Limb (tissue), 2 donors: ENCODE measurements around the gene PTCH2.
"Not testable (repeated sequence)": the region's sequence is repeated elsewhere in the genome, so short reads cannot be mapped to it uniquely, and the experiment has no call there.

ENCODE experiments used
- DNase-seq, 2 donors: peaks; one replicate each; pipeline ENCODE4 v3.0.0-alpha.2; 2016; ENCODE audit errors: extremely low spot score in 2 of 2

PTCH2 gene

DNA sequence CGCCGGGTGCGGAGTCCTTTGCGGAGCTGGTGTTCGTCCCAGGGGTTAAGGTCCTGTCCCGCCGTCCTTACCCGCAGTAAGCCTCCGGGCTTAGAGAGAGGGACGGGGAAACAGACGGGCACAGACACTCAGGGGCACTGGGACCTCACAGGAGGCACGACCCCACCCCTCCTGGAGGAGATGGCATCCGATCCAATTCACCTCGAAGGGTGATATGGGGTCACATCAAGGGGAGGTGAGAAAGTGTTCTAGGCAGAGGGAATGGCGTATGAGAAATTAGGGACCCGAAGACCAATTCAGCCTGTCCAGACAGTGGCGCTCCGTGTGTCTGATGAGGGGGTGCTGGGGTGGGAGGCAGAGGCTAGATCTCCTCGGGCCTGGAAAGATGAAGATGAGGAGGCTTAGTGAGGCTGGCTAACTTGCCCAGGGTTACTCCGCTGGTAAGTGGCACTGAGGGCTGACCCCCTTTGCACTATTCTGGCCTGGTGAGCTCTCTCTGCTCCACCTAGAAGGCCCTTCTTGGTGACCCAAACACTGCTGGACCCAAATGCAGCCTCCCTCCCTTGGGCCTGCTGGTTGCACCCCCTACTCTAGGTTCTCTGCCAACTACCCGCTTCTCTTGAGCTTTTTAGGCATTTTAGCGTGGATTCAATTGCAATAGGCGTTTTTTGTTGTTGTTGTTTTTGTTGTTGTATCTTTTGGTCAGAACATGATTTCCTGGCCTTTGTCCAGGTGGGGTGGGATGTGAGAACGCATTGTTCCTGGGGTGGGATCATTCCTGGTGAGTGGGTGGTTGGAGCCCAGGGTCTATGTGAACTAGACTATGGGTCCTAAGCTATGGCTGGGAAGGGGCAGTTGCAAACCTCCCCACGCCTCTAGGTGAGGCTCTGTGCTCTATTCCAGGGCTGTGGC is 22.5 kb downstream of the PTCH2 start:
- DNase-seq, result no peak

DNA sequence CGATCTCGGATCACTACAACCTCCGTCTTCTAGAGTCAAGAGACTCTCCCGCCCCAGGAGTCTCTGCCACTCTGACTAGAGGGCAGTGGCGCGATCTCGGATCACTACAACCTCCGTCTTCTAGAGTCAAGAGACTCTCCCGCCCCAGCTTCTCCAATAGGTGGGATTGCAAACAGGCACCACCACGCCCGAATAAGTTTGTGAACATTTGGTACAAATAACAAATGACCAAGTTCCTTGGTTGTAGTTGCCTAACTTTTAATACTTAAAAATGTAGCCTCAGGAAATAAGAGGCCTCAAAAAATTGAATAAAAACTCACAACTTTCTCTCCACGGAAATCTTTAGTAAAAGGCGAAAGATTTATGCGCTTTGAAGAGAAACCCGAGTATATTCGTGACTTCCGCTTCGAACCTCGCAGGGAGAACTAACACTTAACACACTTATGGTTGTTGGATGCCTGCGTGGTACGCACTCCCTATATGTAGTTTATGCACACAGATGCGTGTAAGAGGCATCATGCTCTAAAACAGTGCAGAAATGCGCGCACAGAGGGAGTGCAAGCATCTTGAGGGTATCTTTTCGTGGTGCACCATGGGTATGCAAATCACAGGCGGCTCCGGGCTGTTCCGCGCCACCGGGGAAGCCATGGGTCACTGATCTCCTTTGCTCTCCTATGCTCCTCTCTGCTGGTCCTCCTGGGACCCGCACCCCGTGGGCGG is 23.3 kb downstream of the PTCH2 start:
- DNase-seq, result peak; percentile 84 to 92

DNA sequence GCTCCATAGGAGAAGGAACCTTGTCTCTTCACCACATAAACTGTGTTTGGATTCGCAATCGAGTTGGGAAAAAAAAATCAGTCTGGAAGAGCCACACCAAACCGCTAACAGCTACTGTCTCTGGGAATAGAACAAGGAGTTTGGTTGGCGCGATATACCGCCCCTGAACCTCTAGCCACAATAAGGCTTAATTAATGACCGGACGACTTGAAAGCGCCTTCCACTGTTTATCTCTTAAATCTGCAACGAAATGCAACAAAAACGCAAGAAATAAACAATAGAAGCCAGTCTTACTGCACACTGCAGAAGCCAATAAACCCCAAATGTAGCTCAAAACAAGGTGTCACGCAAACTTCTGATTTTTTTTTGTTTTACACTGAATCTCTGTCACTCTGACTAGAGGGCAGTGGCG is 23.9 kb downstream of the PTCH2 start:
- DNase-seq, result no peak

DNA sequence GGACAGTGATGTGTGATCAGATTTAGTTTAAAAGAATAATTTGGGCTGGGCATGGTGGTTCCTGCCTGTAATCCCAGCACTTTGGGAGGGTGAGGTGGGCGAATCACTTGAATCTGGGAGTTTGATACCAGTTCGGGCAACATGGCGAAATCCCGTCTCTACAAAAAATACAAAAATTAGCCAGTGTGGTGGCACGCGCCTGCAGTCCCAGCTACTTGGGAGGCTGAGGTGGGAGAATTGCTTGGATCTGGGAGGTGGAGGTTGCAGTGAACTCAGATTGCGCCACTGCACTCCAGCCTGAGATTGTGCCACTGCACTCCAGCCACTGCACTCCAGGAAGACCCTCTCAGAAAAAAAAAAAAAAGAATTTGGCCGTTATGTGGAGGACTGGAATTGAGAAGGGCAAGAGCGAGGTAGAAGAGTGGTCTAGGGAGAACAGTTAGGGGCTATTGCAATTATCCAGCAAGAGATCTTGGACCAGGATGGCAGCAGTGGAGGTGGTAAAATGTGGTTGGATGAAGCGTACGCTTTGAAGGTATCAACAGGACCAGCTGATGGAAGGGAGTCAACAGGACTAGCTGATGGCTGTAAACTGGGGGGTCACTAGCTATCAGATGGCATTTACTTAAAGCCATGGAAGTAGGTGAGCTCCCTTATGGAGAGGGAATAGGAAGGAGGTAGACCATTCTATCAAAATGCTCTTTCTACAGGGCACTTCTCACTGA is 25.1 kb downstream of the PTCH2 start:
- no peak for DNase-seq

DNA sequence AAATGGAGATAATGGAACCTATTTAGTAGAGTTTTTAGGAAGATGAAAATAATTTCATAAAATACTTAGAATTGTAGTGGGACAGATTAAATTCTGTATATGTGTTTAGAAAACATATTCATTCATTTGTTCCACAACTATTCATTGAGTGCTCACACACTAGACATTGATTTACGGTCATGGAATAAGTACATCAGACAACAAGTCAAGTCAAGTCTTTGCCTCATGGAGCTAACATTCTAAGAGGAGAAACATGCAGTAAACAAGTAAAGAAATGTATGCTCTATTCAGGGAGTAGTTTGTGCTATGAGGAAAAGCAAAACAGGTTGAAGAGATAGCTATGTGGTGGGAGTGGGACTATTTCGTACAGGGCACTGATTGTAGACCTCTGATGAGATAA is 25.7 kb downstream of the PTCH2 start:
- DNase-seq, result no peak

DNA sequence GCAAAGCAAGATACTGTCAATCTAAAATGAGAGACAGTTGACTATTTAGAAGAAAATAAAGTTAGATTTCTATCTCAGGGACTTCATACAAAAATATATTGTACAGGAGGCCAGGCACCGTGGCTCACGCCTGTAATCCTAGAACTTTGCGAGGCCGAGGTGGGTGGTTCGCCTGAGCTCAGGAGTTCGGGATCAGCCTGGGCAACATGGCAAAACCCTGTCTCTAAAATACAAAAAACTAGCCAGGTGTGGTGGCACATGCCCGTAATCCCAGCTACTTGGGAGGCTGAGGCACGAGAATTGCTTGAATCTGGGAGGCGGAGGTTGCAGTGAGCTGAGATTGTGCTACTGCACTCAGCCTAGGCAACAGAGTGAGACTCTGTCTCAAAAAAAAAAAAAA is 27.1 kb downstream of the PTCH2 start:
- DNase-seq, result not testable (repeated sequence)

DNA sequence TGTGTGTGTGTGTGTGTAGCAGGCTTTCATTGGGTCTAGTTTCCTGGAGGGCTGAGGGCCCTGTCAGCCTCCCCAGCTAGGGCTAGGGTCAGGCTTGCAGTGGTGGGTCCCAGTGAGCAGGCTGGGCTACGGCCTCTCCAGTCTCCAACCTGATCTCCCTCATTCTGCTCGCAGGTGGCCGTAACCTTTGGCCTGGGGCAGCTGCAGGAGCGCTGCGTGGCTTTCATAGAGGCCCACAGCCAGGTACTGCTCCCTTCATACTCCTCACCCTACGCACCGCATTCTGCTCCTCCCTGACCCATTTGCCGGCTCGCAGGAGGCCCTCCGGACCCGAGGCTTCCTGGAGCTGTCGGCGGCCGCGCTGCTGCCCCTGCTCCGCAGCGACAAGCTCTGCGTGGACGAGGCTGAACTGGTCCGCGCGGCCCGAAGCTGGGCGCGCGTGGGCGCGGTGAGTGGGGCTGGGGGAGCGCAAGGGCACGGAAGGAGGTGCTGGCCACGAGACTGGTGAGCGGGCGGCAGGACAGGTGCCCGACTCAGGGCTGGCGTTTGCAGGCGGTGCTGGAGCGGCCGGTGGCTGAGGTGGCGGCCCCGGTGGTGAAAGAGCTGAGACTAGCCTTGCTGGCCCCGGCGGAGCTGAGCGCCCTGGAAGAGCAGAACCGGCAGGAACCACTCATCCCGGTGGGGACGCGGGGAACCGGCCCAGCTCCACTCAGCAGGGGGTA is 30.1 kb downstream of the PTCH2 start:
- no peak for DNase-seq

DNA sequence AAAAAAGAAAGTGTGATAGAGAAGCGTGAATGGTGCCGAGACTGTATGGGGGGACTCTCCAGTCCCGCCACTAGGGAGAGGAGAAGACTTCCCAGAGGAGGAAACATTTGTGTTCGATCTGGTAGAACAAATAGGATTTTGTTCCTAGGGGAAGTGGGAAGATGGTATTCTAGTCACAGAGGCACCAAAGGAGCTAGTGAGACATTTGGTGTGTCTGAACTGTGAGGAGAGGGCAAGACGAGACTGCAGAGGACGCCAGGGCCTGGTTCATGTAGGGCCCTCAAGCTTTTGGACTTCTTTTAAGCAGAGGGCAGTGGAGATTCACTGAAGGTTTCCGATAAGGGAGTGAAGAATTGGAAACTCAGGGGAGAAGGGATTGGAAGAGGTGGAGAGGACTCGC is 31.8 kb downstream of the PTCH2 start:
- no peak for DNase-seq

DNA sequence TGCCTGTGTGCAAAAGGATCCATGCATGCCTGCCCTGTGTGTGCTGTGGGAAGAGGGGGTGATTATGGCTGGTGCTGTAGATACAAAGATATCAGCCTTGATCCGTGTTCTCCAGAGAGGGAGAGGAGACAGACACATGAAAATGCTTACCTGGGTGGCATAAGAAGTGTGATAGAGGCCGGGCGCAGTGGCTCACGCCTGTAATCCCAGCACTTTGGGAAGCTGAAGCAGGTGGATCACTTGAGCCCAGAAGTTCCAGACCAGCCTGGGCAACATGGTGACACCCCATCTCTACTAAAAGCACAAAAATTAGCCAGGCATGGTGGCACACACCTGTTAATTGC is 32.3 kb downstream of the PTCH2 start:
- DNase-seq, result not testable (repeated sequence)

DNA sequence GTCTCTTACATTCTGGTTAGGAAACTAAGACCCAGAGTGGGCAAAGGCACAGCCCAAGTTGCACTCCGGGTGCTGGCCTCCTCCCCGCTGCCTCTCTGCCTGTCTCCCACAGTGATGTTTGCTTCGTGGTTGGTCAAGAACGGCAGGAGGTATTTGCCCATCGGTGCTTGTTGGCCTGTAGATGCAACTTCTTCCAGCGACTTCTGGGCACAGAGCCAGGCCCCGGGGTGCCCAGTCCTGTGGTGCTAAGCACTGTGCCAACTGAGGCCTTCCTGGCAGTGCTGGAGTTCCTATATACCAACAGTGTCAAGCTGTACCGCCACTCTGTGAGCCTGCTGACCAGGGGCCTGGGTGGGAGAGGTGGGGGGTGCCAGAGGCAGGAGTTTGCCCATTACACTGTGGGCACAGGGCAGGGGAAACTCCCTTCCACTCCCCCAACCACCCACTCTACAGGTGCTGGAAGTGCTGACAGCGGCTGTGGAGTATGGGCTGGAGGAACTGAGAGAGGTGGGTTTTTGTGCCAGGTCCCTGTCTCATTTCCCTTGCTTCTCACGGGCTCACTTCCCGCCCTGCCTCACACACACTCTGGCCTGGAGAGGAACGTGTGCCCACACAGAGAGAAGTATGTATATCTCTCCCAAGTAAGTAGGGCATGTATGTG is 32.8 kb downstream of the PTCH2 start:
- DNase-seq, result peak in 1 of 2 donors; percentile 40

DNA sequence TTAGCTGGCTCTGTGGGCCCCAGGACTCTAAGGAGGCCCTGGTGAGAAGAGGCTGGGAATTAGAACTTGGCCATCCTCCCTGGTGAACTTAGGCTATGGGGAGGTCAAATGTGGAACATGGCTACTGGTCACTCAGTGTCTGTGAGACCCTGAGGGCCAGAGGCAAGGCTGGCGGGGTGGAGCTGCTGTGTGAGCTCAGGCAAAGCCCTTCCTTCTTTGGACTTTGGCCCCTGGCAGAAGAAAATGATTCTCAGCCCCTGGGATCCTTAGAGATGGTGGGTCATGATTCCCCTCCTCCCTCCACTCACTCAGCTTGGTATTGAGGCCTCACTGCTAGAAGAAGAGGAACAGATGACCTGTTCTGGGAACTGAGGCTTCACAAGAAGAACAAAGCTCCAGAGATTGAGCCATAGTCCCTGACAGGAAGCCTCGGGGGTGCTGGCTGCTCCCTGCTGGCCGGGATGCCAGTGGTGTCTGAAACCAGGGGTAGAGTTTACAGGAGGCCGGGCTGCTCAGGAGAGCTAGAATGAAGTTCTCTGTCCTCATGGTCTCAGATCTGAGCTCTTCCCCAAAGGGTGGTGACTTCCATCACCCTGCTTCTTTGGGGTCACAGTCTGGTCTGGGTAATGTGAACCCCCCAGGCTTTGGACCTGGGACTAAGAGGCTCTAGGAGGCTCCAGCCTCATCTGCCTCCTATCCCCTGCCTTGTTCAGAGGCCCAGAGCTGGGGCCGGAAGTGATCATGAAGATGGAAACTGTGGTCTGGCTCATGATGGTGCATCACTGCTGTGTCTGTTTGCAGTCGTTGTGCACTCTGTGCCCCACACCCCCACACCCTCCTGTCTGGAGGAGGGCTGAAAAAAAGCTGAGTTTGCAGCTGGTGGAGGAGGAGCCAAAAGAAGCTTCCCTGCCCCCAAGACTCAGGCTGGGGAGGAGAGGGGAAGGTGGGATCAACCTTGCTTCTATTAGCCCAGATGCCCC is 33.8 kb downstream of the PTCH2 start:
- DNase-seq, result peak in 1 of 2 donors; percentile 45

DNA sequence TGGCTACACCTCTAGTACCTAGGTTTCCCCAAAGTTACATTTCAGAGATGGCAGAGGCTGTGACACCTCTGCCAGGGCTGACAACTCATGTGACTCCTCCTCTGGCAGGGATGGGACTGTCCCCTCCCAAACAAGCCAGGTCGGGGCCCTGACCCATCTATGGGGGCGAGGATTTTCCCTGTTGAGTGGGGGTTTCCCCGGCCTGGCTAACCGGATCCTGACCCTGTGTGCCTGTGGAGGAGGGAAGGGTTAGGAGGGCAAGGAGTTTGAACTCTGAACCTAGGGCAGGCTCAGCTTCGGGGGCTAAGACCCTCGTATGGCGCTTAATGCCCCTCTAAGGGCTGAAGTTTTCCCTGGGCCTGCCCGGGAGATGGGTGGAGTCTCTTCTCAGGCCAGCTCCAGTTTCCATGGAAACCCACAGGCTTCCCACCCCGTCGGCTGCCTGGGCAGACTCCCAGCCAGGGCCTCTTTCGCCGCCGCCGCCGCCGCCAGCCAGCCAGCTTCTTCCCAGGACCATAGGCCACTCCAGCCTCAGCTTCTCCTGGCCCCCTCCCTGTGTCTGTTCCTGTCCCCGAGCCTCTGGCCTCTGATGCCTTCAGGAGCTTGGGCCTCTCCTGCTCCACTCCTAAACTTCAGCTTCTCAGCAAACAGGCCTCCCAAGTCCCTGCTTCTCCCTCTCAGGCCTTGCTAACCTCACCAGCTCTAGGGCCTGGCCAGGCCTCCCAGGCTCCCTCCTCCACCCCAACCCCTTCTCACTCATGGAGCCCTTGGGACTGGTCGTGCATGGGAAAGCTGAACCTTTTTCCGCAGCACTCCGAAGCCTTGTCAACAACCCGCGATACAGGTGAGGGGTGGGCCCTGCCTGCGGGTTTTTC is 34.8 kb downstream of the PTCH2 start, which contains the start of gene BTBD19:
BTBD19 (plus strand) TSS at position 461 of the 875 bp plus-strand sequence; CDS start at position 759, 298 bp downstream.
- peak; percentile 91 to 92 for DNase-seq

DNA sequence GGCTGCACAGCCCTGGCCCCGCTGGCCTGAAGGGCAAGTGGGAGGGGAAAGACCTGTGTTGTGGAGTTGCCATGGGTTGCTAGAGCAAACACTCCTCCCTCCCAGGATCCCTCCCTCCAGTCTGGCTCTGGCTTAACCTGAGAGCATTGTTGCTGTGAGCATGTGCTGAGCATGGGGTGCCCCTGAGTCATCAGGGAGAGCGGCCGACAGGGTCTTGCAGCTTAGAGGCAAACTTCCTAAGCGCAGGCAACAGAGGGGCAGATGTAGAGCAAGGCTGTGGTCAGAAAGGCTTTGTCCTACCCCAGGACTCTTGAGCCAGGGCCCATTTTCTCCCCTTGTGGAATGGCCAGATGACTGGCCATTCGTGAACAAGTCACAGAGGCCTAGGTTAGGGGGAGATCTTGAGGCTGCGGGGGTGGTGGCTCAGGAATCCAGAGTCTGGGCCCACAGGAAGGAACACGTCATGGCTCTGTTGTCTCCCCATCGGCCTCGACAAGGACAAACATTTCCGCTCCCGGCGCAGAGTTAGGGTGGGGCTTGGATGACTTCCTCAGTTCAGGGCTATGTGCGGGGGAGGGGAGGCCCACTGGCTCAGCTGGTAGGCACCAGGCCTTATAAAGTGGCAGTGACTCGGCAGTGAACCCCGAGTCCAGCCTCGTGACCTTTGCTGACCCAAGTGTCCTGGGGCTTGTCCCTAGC is 35.5 kb downstream of the PTCH2 start:
- peak; percentile 88 to 91 for DNase-seq

DNA sequence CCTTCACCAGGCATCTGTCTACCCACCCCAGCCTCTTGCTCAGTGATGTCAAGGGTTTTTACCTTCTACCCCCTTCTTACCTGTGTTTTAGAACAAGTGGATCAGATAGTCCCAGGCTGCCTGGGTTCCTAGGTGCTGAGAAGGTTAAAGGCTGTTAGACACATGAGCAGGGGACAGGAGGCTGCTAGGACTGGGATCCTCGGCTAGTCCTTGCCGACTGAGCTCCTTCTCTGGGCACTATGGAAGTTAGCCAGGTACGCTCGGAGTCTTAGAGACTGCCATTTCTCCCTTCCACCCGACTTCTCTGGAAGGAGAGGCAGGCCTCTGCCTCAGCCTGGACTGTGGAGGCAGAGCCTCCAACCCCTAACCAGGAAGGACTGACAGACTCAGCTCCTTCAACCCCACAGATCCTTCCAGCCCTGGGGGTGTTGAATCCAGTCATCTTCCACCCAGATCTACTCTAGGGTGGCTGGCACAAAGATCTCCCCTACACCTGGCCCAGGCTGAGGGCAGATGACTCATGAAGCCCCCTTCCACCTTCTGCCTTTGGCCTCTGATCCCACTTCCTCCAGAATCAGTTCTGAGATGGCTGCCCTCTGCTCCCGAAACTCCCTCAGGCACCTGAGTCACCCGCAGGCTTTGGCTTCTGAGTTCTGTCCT is 36.2 kb downstream of the PTCH2 start, which contains the start of gene DYNLT4:
DYNLT4 (minus strand) TSS at position 648 of the 660 bp plus-strand sequence. CDS start 683 bp downstream, outside the sequence.
- peak in 1 of 2 donors; percentile 35 for DNase-seq

DNA sequence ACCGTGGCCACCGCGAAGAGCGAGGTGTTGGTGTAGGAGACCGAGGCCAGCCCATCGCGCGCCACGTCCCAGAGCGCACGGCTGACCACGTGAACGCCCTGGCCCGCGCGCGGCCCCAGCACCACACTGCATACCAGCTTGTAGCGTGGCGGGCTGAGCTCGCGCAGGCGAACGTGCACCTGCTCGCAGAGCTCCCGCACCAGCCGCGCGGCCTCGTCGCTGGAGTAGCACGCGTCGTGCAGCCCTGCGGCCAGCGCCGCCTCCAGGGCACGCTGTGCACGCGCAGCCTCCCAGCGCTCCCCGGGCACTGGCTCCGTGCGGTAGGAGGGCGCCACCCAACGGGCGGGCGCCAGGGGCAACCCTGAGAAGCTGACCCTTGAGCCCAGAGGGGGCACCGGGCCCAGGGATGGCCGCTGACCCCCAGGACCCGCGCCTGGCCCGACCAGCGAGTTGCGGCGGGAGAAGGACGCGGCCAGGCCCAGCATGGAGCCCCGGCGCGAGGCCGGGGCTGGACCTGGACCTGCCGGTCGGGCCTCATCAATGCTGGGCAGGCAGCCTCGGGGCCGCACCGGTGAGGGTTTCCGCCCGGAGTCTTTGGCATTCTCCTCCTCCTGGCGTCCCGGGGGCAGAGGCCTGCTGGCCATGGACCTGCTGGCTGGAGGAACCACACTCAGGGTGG is 36.9 kb downstream of the PTCH2 start:
- peak in 1 of 2 donors; percentile 38 for DNase-seq

DNA sequence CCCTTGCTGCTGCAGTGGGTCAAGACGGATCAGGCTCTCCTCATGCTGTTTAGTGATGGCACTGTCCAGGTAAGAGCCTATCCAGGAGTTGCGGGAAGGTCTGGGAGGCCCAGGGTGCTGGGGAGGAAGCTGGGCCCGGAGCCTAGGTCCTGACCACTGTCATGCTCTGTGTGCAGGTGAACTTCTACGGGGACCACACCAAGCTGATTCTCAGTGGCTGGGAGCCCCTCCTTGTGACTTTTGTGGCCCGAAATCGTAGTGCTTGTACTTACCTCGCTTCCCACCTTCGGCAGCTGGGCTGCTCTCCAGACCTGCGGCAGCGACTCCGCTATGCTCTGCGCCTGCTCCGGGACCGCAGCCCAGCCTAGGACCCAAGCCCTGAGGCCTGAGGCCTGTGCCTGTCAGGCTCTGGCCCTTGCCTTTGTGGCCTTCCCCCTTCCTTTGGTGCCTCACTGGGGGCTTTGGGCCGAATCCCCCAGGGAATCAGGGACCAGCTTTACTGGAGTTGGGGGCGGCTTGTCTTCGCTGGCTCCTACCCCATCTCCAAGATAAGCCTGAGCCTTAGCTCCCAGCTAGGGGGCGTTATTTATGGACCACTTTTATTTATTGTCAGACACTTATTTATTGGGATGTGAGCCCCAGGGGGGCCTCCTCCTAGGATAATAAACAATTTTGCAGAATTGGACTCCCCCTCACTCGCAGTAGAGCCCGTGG is 37.6 kb downstream of the PTCH2 start:
- DNase-seq, result no peak
